IMR-90 (cell line): ENCODE data around the gene PLAGL1. TPM values are rescaled to one million over a fixed set of nuclear protein-coding genes. Genes with fewer than 3 reads are reported as not detected.

Source experiments
- ATAC-seq: fragments of 200-7000 bp; cut with Tn5 transposase; 2 replicates; pipeline ENCODE4 v1.9.1; 2020; ENCODE audit warnings: low read depth, mild to moderate bottlenecking, moderate library complexity
- BruUV-seq: library from RNA; stranded (reverse); fragments of 400-500 nt; replicated peaks from 2 replicates; lab custom pipeline; 2021; lab: Mats Ljungman, UMichigan
- CTCF ChIA-PET: fragments of 300-600 bp; formaldehyde crosslinking; extraction: SDS; loops from one replicate; lab custom pipeline; 2021; ENCODE audit warnings: antibody characterized with exemption; lab: Yijun Ruan, JAX
- POLR2A ChIA-PET: fragments of 300-600 bp; sonication (Branson Sonifier 250); formaldehyde crosslinking; loops from one replicate; lab custom pipeline; 2022; ENCODE audit warnings: antibody characterized with exemption; ENCODE audit not compliant: unreplicated experiment; lab: Charles Lee
- DNase-seq: peaks from one replicate; pipeline ENCODE4 v3.0.0; 2013
- H2AFZ ChIP-seq: replicated peaks from 2 replicates; pipeline ENCODE3; 2013; ENCODE audit warnings: low read length, mild to moderate bottlenecking; ENCODE audit not compliant: poor library complexity
- H2AK5ac ChIP-seq: 2 replicates; pipeline ENCODE4 v1.6.1; 2013; ENCODE audit warnings: low read depth, low read length, inconsistent platforms
- H2AK9ac ChIP-seq: replicated peaks from 2 replicates; pipeline ENCODE3; 2013; ENCODE audit warnings: mild to moderate bottlenecking, low read depth, low read length, moderate library complexity; ENCODE audit not compliant: poor library complexity
- H2BK120ac ChIP-seq: 2 replicates; pipeline ENCODE4 v1.6.1; 2013; ENCODE audit warnings: low read depth, low read length, inconsistent platforms
- H2BK15ac ChIP-seq: 3 replicates; pipeline ENCODE4 v1.6.1; 2013; ENCODE audit warnings: low read depth, low read length, inconsistent platforms
- H2BK20ac ChIP-seq: 2 replicates; pipeline ENCODE4 v1.6.1; 2013; ENCODE audit warnings: low read depth, mild to moderate bottlenecking, inconsistent platforms, low read length, moderate library complexity
- H2BK5ac ChIP-seq: 2 replicates; pipeline ENCODE4 v1.6.1; 2013; ENCODE audit warnings: mild to moderate bottlenecking, low read depth, low read length, inconsistent platforms; ENCODE audit not compliant: poor library complexity, severe bottlenecking
- H3K14ac ChIP-seq: replicated peaks from 2 replicates; pipeline ENCODE4 v1.6.1; 2013; ENCODE audit warnings: low read depth, low read length, inconsistent platforms
- H3K18ac ChIP-seq: 2 replicates; pipeline ENCODE4 v1.6.1; 2013; ENCODE audit warnings: low read depth, low read length, control low read depth
- H3K23ac ChIP-seq: 2 replicates; pipeline ENCODE4 v1.6.1; 2013; ENCODE audit warnings: low read depth, low read length, inconsistent platforms
- H3K27ac ChIP-seq: 2 replicates; pipeline ENCODE4 v1.5.1; 2013; ENCODE audit warnings: mild to moderate bottlenecking, control low read depth, low read length; ENCODE audit not compliant: insufficient read depth
- H3K27me3 ChIP-seq: 2 replicates; pipeline ENCODE4 v1.6.1; 2013; ENCODE audit warnings: low read length; ENCODE audit not compliant: control insufficient read depth, insufficient read depth
- H3K36me3 ChIP-seq: 2 replicates; pipeline ENCODE4 v1.6.1; 2013; ENCODE audit warnings: low read length, mixed read lengths; ENCODE audit not compliant: control insufficient read depth, insufficient read depth
- H3K4ac ChIP-seq: 2 replicates; pipeline ENCODE4 v1.6.1; 2013; ENCODE audit warnings: low read depth, low read length, inconsistent platforms
- H3K4me1 ChIP-seq: 2 replicates; pipeline ENCODE4 v1.6.1; 2013; ENCODE audit warnings: low read length, mixed read lengths; ENCODE audit not compliant: control insufficient read depth, insufficient read depth
- H3K4me2 ChIP-seq: 2 replicates; pipeline ENCODE4 v1.6.1; 2013; ENCODE audit warnings: low read depth, mild to moderate bottlenecking, control low read depth, low read length, moderate library complexity
- H3K4me3 ChIP-seq: 2 replicates; pipeline ENCODE4 v1.5.1; 2013; ENCODE audit warnings: low read depth, mild to moderate bottlenecking, control low read depth, low read length, moderate library complexity; ENCODE audit not compliant: insufficient read depth
- H3K56ac ChIP-seq: 2 replicates; pipeline ENCODE4 v1.6.1; 2013; ENCODE audit warnings: low read length, inconsistent platforms; ENCODE audit not compliant: insufficient read depth; ENCODE audit errors: extremely low read depth
- H3K79me1 ChIP-seq, 2 experiments: 2 replicates each; pipeline ENCODE4 v1.6.1; 2013; ENCODE audit warnings: low read length in 2 of 2, inconsistent platforms in 1 of 2, low read depth in 1 of 2
- H3K9ac ChIP-seq: 2 replicates; pipeline ENCODE4 v1.6.1; 2013; ENCODE audit warnings: low read depth, low read length, control low read depth
- H3K9me1 ChIP-seq: 2 replicates; pipeline ENCODE4 v1.6.1; 2013; ENCODE audit warnings: low read length, inconsistent platforms; ENCODE audit not compliant: insufficient read depth
- H3K9me3 ChIP-seq: 2 replicates; pipeline ENCODE4 v1.6.1; 2013; ENCODE audit warnings: low read length; ENCODE audit not compliant: control insufficient read depth, insufficient read depth
- H4K20me1 ChIP-seq: 2 replicates; pipeline ENCODE4 v1.6.1; 2013; ENCODE audit warnings: low read length, inconsistent platforms; ENCODE audit not compliant: insufficient read depth
- H4K5ac ChIP-seq: 2 replicates; pipeline ENCODE4 v1.6.1; 2013; ENCODE audit warnings: mild to moderate bottlenecking, low read depth, low read length, control low read depth
- H4K8ac ChIP-seq, 2 experiments: 2 replicates each; pipeline ENCODE4 v1.6.1; 2013; ENCODE audit warnings: low read depth in 2 of 2, low read length in 2 of 2, control low read depth in 1 of 2, inconsistent platforms in 1 of 2
- H4K91ac ChIP-seq: 2 replicates; pipeline ENCODE4 v1.6.1; 2013; ENCODE audit warnings: low read depth, low read length, inconsistent platforms; ENCODE audit not compliant: insufficient read depth
- BHLHE40 ChIP-seq: fragments of 150-350 bp; IDR thresholded peaks from 2 replicates; pipeline ENCODE4 v1.6.1; 2016; ENCODE audit warnings: mild to moderate bottlenecking, low read depth, low read length
- CEBPB ChIP-seq: IDR thresholded peaks from 2 replicates; pipeline ENCODE4 v1.6.1; 2012; ENCODE audit warnings: low read depth, low read length, improper control_type of control experiment
- CHD1 ChIP-seq: IDR thresholded peaks from 2 replicates; pipeline ENCODE4 v1.6.1; 2012; ENCODE audit warnings: low read depth, low read length, improper control_type of control experiment
- FOS ChIP-seq: fragments of 150-350 bp; IDR thresholded peaks from 2 replicates; pipeline ENCODE4 v1.6.1; 2016; ENCODE audit warnings: low read depth, low read length
- MAFK ChIP-seq: IDR thresholded peaks from 2 replicates; pipeline ENCODE4 v1.6.1; 2012; ENCODE audit warnings: low read depth, low read length, improper control_type of control experiment
- MAZ ChIP-seq: IDR thresholded peaks from 2 replicates; pipeline ENCODE4 v1.6.1; 2012; ENCODE audit warnings: low read depth, mild to moderate bottlenecking, low read length, improper control_type of control experiment, moderate library complexity, borderline replicate concordance
- MXI1 ChIP-seq: IDR thresholded peaks from 2 replicates; pipeline ENCODE4 v1.6.1; 2012; ENCODE audit warnings: low read depth, mild to moderate bottlenecking, low read length, moderate library complexity, borderline replicate concordance
- NFE2L2 ChIP-seq: fragments of 150-350 bp; IDR thresholded peaks from 2 replicates; pipeline ENCODE4 v1.6.1; 2016; ENCODE audit warnings: low read depth, mild to moderate bottlenecking, low read length
- POLR2A ChIP-seq: IDR thresholded peaks from 2 replicates; pipeline ENCODE4 v1.6.1; 2012; ENCODE audit warnings: mild to moderate bottlenecking, low read depth, low read length
- RAD21 ChIP-seq: IDR thresholded peaks from 2 replicates; pipeline ENCODE4 v1.6.1; 2012; ENCODE audit warnings: low read length, improper control_type of control experiment
- RCOR1 ChIP-seq: IDR thresholded peaks from 2 replicates; pipeline ENCODE4 v1.6.1; 2012; ENCODE audit warnings: mild to moderate bottlenecking, low read length, improper control_type of control experiment; ENCODE audit not compliant: insufficient replicate concordance
- RFX5 ChIP-seq: IDR thresholded peaks from 2 replicates; pipeline ENCODE4 v1.8.0; 2012; ENCODE audit warnings: low read depth, mild to moderate bottlenecking, low read length, moderate library complexity
- SMC3 ChIP-seq: fragments of 150-350 bp; IDR thresholded peaks from 2 replicates; pipeline ENCODE4 v1.6.1; 2016; ENCODE audit warnings: low read depth, mild to moderate bottlenecking, antibody characterized with exemption, low read length, moderate library complexity
- WGBS, 2 experiments: methylation state at CpG; one replicate each; pipeline versions ENCODE4 v1.1.5 to v1.1.7; 2013; ENCODE audit warnings: missing lambda C conversion rate in 2 of 2; ENCODE audit not compliant: insufficient read length in 1 of 2; ENCODE audit errors: extremely low coverage in 2 of 2; 5-methylcytosine and 5-hydroxymethylcytosine counted together
- dilution Hi-C: fragments of 300-500 bp; cut with HindIII; formaldehyde crosslinking; loops from one replicate; pipeline ENCODE4 v1.14.3; 2018; ENCODE audit warnings: low sequenced_read_pairs; ENCODE audit not compliant: unreplicated experiment
- in situ Hi-C: fragments of 300-500 bp; cut with MboI; formaldehyde crosslinking; loops from 3 replicates; pipeline ENCODE4 v1.14.3; 2019; ENCODE audit warnings: low sequenced_read_pairs, inconsistent platforms, mixed read lengths
- intact Hi-C: fragments of 100-400 bp; cut with micrococcal nuclease; formaldehyde crosslinking; loops from 2 replicates; pipeline ENCODE4 v1.10.0; 2022
- polyA plus RNA-seq, 3 experiments: library from polyadenylated mRNA; depleted of rRNA; stranded (reverse); fragments of >200 nt; gene quantifications; 2 replicates each; pipeline ENCODE4 v1.2.3, GENCODE V29; 2012; ENCODE audit warnings: low replicate concordance in 1 of 3
- total RNA-seq: library from RNA; depleted of rRNA; stranded (reverse); fragments of >200 nt; gene quantifications from 2 replicates; pipeline ENCODE4 v1.2.3, GENCODE V29; 2012
- TF ChIP-seq, protein P1 (sequence below): fragments of 150-350 bp; IDR thresholded peaks from 2 replicates; pipeline ENCODE4 v1.6.1; 2017; ENCODE audit warnings: mild to moderate bottlenecking, antibody characterized with exemption, low read length, low read depth
- TF ChIP-seq, protein P2 (sequence below): conservative IDR thresholded peaks from 2 replicates; pipeline ENCODE4 v1.5.1; 2012; ENCODE audit warnings: mild to moderate bottlenecking, low read depth, low read length, improper control_type of control experiment
- TF ChIP-seq, protein P3 (sequence below): fragments of 150-350 bp; IDR thresholded peaks from 2 replicates; pipeline ENCODE4 v1.6.1; 2016; ENCODE audit warnings: low read depth, mild to moderate bottlenecking, low read length, moderate library complexity, borderline replicate concordance

Gene PLAGL1
- total and polyA plus RNA-seq, 2 of the 4 experiments (the other 2 are of a cell fraction), result 23.3 to 73.8 TPM

DNA sequence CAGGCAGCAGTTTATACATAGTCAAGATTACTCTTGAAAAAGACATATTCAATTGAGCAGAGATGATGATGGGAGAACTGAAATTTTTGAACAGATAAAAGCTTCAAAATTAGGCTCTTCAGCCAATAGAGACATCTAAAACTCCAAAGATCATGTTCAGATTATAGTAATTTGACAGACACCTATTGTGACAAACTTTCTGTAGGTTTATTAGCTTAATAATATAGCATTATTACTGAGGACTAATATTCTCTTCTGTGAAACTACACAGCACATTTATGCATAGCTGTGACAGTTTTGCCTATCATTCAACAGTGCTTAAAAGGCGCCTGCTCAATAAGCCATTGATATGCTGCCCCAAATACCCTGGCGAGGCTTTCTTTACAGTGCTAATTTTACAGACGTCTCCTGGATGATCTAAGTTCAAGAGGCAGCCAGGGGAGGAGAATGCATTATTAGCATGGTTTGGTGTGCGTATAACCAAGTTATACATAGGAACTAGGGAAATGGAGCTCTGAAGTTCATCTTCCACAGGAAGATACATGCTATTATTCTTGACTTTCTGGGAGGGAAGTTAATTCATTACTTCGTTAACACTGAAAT is 21.5 kb downstream of the PLAGL1 start:
- H2BK120ac ChIP-seq, result no peak overlapping the region
- no peaks in the 10 kb centered on the region for H3K9me1 ChIP-seq
- no peak overlapping the region for H3K4me3 ChIP-seq
- no peak overlapping the region for H3K56ac ChIP-seq
- H2AFZ ChIP-seq, result no peak overlapping the region
- DNase-seq (no peak), ATAC-seq (no peak)
- H2AK9ac ChIP-seq, result no peak overlapping the region
- H3K4ac ChIP-seq, result no peak overlapping the region
- no peak overlapping the region for H2BK15ac ChIP-seq
- no peak overlapping the region for H3K27ac ChIP-seq
- TF ChIP-seq MAFK (no peak), FOS (no peak), RCOR1 (no peak), SMC3 (no peak), RFX5 (no peak), CEBPB (no peak), POLR2A (no peak), NFE2L2 (no peak), RAD21 (no peak), BHLHE40 (no peak), MAZ (no peak), MXI1 (no peak), CHD1 (no peak)
- TF ChIP-seq, protein P1, sequence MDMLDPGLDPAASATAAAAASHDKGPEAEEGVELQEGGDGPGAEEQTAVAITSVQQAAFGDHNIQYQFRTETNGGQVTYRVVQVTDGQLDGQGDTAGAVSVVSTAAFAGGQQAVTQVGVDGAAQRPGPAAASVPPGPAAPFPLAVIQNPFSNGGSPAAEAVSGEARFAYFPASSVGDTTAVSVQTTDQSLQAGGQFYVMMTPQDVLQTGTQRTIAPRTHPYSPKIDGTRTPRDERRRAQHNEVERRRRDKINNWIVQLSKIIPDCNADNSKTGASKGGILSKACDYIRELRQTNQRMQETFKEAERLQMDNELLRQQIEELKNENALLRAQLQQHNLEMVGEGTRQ, result no peak
- TF ChIP-seq, protein P2, sequence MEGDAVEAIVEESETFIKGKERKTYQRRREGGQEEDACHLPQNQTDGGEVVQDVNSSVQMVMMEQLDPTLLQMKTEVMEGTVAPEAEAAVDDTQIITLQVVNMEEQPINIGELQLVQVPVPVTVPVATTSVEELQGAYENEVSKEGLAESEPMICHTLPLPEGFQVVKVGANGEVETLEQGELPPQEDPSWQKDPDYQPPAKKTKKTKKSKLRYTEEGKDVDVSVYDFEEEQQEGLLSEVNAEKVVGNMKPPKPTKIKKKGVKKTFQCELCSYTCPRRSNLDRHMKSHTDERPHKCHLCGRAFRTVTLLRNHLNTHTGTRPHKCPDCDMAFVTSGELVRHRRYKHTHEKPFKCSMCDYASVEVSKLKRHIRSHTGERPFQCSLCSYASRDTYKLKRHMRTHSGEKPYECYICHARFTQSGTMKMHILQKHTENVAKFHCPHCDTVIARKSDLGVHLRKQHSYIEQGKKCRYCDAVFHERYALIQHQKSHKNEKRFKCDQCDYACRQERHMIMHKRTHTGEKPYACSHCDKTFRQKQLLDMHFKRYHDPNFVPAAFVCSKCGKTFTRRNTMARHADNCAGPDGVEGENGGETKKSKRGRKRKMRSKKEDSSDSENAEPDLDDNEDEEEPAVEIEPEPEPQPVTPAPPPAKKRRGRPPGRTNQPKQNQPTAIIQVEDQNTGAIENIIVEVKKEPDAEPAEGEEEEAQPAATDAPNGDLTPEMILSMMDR, result no peak
- TF ChIP-seq, protein P3, sequence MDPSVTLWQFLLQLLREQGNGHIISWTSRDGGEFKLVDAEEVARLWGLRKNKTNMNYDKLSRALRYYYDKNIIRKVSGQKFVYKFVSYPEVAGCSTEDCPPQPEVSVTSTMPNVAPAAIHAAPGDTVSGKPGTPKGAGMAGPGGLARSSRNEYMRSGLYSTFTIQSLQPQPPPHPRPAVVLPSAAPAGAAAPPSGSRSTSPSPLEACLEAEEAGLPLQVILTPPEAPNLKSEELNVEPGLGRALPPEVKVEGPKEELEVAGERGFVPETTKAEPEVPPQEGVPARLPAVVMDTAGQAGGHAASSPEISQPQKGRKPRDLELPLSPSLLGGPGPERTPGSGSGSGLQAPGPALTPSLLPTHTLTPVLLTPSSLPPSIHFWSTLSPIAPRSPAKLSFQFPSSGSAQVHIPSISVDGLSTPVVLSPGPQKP, result no peak
- H3K9ac ChIP-seq, result no peak overlapping the region
- 0 out of 2 replicates have a peak, but pooled peaks cover 1% of the 10 kb centered on the region for H3K36me3 ChIP-seq
- H4K20me1 ChIP-seq, result no peaks in the 10 kb centered on the region
- POLR2A ChIA-PET, result no interaction called here
- H4K8ac ChIP-seq, result no peak overlapping the region
- H3K23ac ChIP-seq, result no peak overlapping the region
- 33% methylated on average over 2 of the region's 5 CpGs; no CpG with 5 or more reads in 1 of the 2 experiments for WGBS, 2 experiments
- H2AK5ac ChIP-seq, result no peak overlapping the region
- H2BK20ac ChIP-seq, result no peak overlapping the region
- BruUV-seq, result no TSS peak
- H3K4me2 ChIP-seq, result no peak overlapping the region
- dilution Hi-C loops, result no loop called here
- no peak overlapping the region for H2BK5ac ChIP-seq
- in situ Hi-C loops, result no loop called here
- H3K18ac ChIP-seq, result no peak overlapping the region
- H4K91ac ChIP-seq, result no peak overlapping the region
- H4K5ac ChIP-seq, result no peak overlapping the region
- peaks cover 1% of the 10 kb centered on the region for H3K27me3 ChIP-seq
- no peaks in the 10 kb centered on the region for H3K4me1 ChIP-seq
- peaks cover 3 to 19% of the 10 kb centered on the region in 2 experiments for H3K79me1 ChIP-seq
- no peaks in the 10 kb centered on the region for H3K9me3 ChIP-seq
- CTCF ChIA-PET, result interaction anchor here (0.9 kb wide), 1 partner anchor 411 kb away, joined by 4 read pairs; no protein-coding TSS in a partner anchor
- intact Hi-C loops, result no loop called here
- H3K14ac ChIP-seq, result no peak overlapping the region
